CD8-positive, alpha-beta memory T cell (primary cell): ENCODE results near the gene ZNF672. TPM values are rescaled to one million over a fixed set of nuclear protein-coding genes. Genes with fewer than 3 reads are reported as not detected.
A peak's percentile ranks its signal among the peaks of the same experiment; 100 is the strongest.

Experiments used
- CTCF ChIA-PET: fragments of 350-600 bp; sonication (Branson Sonifier 250); formaldehyde crosslinking; loops from one replicate; lab custom pipeline; 2021; ENCODE audit warnings: antibody characterized with exemption; lab: Charles Lee
- POLR2A ChIA-PET: fragments of 350-600 bp; sonication (Branson Sonifier 250); formaldehyde crosslinking; loops from one replicate; lab custom pipeline; 2021; ENCODE audit warnings: antibody characterized with exemption; lab: Charles Lee
- DNase-seq, 5 donors: peaks; one replicate each; pipeline versions ENCODE4 v3.0.0 to v3.0.0-alpha.2; 2020 to 2022; ENCODE audit warnings: mixed read lengths in 1 of 5
- H3K27ac ChIP-seq: one replicate; pipeline ENCODE4 v1.7.0; 2013; ENCODE audit warnings: low read depth, mild to moderate bottlenecking, low read length, moderate library complexity
- H3K27me3 ChIP-seq: 2 replicates; pipeline ENCODE4 v1.7.0; 2013; ENCODE audit warnings: low read length, mild to moderate bottlenecking; ENCODE audit not compliant: insufficient read depth, poor library complexity, severe bottlenecking
- H3K36me3 ChIP-seq: 2 replicates; pipeline ENCODE4 v1.7.0; 2013; ENCODE audit warnings: mild to moderate bottlenecking, low read length, moderate library complexity; ENCODE audit not compliant: insufficient read depth
- H3K4me1 ChIP-seq: 2 replicates; pipeline ENCODE4 v1.7.0; 2013; ENCODE audit warnings: mild to moderate bottlenecking, low read length, moderate library complexity; ENCODE audit not compliant: insufficient read depth
- H3K4me3 ChIP-seq: 2 replicates; pipeline ENCODE4 v1.7.0; 2013; ENCODE audit warnings: mild to moderate bottlenecking, low read length
- H3K9me3 ChIP-seq: 2 replicates; pipeline ENCODE4 v1.7.0; 2013; ENCODE audit warnings: mild to moderate bottlenecking, low read length
- H3K27ac Mint-ChIP-seq, 8 donors: one replicate each; pipeline ENCODE4 v1.8.0; 2020 to 2021; ENCODE audit warnings: mixed read lengths in 8 of 8, mild to moderate bottlenecking in 6 of 8, inconsistent platforms in 3 of 8, moderate library complexity in 3 of 8
- H3K27me3 Mint-ChIP-seq, 2 donors: one replicate each; pipeline ENCODE4 v1.8.0; 2020 to 2021; ENCODE audit warnings: mixed read lengths in 2 of 2, mild to moderate bottlenecking in 1 of 2, moderate library complexity in 1 of 2
- H3K36me3 Mint-ChIP-seq, 3 donors: one replicate each; pipeline ENCODE4 v1.8.0; 2020 to 2021; ENCODE audit warnings: mixed read lengths in 3 of 3, inconsistent platforms in 1 of 3, mild to moderate bottlenecking in 1 of 3
- H3K4me1 Mint-ChIP-seq, 3 donors: one replicate each; pipeline ENCODE4 v1.8.0; 2020 to 2021; ENCODE audit warnings: mixed read lengths in 3 of 3, inconsistent platforms in 1 of 3, mild to moderate bottlenecking in 1 of 3
- H3K4me3 Mint-ChIP-seq, 7 donors: one replicate each; pipeline ENCODE4 v1.8.0; 2020 to 2021; ENCODE audit warnings: mixed read lengths in 7 of 7, mild to moderate bottlenecking in 6 of 7, moderate library complexity in 4 of 7, inconsistent platforms in 2 of 7
- H3K9me3 Mint-ChIP-seq, 5 donors: one replicate each; pipeline ENCODE4 v1.8.0; 2020 to 2022; ENCODE audit warnings: mixed read lengths in 5 of 5, mild to moderate bottlenecking in 3 of 5, moderate library complexity in 2 of 5, inconsistent platforms in 1 of 5
- polyA plus RNA-seq: library from polyadenylated mRNA; unstranded; fragments of 300-500 nt; fragmentation: Illumina TruSeq; gene quantifications from one replicate; pipeline ENCODE4 v1.2.3, GENCODE V29; 2021
- total RNA-seq, 2 experiments: library from RNA; stranded (reverse); gene quantifications; one replicate each; pipeline ENCODE4 v1.2.3, GENCODE V29; 2021

Gene ZNF672
- total and polyA plus RNA-seq, 3 experiments from 2014 or later = 29.6 to 55.2 (median 52.1) TPM

DNA sequence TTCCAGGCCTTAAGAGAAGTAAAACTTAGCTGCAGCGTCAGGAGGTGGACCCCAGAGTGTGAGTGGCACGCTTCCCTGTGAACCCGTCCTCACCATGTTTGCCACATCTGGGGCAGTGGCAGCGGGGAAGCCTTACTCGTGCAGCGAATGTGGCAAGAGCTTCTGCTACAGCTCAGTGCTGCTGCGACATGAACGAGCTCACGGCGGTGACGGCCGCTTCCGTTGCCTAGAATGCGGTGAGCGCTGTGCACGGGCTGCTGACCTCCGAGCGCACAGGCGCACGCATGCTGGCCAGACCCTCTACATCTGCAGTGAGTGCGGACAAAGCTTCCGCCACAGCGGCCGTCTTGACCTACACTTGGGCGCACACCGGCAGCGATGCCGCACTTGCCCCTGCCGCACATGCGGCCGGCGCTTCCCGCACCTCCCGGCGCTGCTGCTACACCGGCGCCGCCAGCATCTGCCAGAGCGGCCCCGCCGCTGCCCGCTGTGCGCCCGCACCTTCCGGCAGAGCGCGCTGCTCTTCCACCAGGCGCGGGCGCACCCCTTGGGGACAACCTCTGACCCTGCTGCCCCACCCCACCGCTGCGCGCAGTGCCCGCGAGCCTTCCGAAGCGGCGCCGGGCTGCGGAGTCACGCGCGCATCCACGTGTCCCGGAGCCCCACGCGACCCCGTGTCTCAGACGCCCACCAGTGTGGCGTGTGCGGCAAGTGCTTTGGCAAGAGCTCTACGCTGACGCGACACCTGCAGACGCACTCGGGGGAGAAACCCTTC, 9.3 kb downstream of the ZNF672 start:
- H3K27ac ChIP-seq = no peak overlapping the region
- ChIA-PET POLR2A (no interaction called here), CTCF (no interaction called here)
- H3K36me3 Mint-ChIP-seq = peaks cover 5 to 68% (median 8%) of the 10 kb centered on the region in 3 donors
- no peaks in the 10 kb centered on the region for H3K9me3 Mint-ChIP-seq
- H3K4me3 Mint-ChIP-seq = no peak overlapping the region
- DNase-seq = peak in 1 of 5 donors; percentile 28
- peaks cover 20% of the 10 kb centered on the region for H3K36me3 ChIP-seq
- H3K4me1 ChIP-seq = peaks cover 2% of the 10 kb centered on the region
- H3K27me3 ChIP-seq = no peaks in the 10 kb centered on the region
- peaks cover 2 to 4% (median 2%) of the 10 kb centered on the region in 3 donors for H3K4me1 Mint-ChIP-seq
- H3K27ac Mint-ChIP-seq = no peak overlapping the region
- no peaks in the 10 kb centered on the region for H3K9me3 ChIP-seq
- no peaks in the 10 kb centered on the region for H3K27me3 Mint-ChIP-seq
- no peak overlapping the region for H3K4me3 ChIP-seq

- H3K4me3 ChIP-seq = no peak overlapping the region
- H3K27me3 Mint-ChIP-seq = no peaks in the 10 kb centered on the region
- peaks cover 20% of the 10 kb centered on the region for H3K36me3 ChIP-seq
- H3K9me3 Mint-ChIP-seq = no peaks in the 10 kb centered on the region
- peaks cover 5 to 65% (median 8%) of the 10 kb centered on the region in 3 donors for H3K36me3 Mint-ChIP-seq
- H3K27me3 ChIP-seq = no peaks in the 10 kb centered on the region
- no peaks in the 10 kb centered on the region for H3K9me3 ChIP-seq
- H3K27ac ChIP-seq = no peak overlapping the region
- H3K27ac Mint-ChIP-seq = peak overlapping the region in 1 of 8 donors; percentile 50
- POLR2A ChIA-PET = no interaction called here
- H3K4me1 ChIP-seq = peaks cover 9% of the 10 kb centered on the region
- peaks cover 0 to under 1% (median 0%) of the 10 kb centered on the region in 3 donors for H3K4me1 Mint-ChIP-seq
- CTCF ChIA-PET = no interaction called here
- DNase-seq = no peak
- H3K4me3 Mint-ChIP-seq = no peak overlapping the region
Observed at GRCh38 chr1:248847956-248848561, 10.0 kb downstream of the ZNF672 start.

- no peaks in the 10 kb centered on the region for H3K27me3 Mint-ChIP-seq
- no peaks in the 10 kb centered on the region for H3K9me3 Mint-ChIP-seq
- Histone ChIP-seq H3K27ac (no peak overlapping the region), H3K4me1 (peaks cover 14% of the 10 kb centered on the region), H3K9me3 (no peaks in the 10 kb centered on the region), H3K27me3 (no peaks in the 10 kb centered on the region), H3K4me3 (no peak overlapping the region), H3K36me3 (peaks cover 20% of the 10 kb centered on the region)
- H3K4me1 Mint-ChIP-seq = no peaks in the 10 kb centered on the region
- no peak for DNase-seq
- H3K4me3 Mint-ChIP-seq = no peak overlapping the region
- H3K27ac Mint-ChIP-seq = peak overlapping the region in 2 of 8 donors; percentile 50 to 80
- CTCF ChIA-PET = no interaction called here
- peaks cover 5 to 63% (median 8%) of the 10 kb centered on the region in 3 donors for H3K36me3 Mint-ChIP-seq
- POLR2A ChIA-PET = no interaction called here
Observed at GRCh38 chr1:248848602-248849001, 10.6 kb downstream of the ZNF672 start.

DNA sequence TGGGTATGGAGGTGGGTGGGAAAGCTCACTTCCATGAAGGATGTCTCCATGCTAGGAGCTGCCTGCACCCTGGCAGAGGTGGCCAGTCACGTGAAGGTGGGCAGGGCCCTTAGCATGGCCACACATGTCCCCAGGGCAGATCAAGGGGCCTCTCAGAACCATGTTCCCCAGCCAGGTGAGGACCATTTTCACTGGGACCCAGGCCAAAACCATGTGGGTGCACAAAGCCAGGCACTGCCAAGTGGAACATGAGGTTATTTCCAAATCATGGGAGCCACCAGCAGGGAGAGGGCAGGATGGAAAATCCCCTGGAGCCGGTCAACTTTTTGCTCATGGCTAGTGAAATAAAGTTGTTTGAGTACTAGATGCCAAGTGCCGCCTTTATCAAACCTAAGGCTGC, 11.1 kb downstream of the ZNF672 start:
- Mint-ChIP-seq H3K4me3 (no peak overlapping the region), H3K27ac (peak overlapping the region in 3 of 8 donors; percentile 4 to 80 (median 52)), H3K9me3 (no peaks in the 10 kb centered on the region), H3K36me3 (peaks cover 5 to 60% (median 8%) of the 10 kb centered on the region in 3 donors), H3K4me1 (no peaks in the 10 kb centered on the region), H3K27me3 (no peaks in the 10 kb centered on the region)
- Histone ChIP-seq H3K27me3 (no peaks in the 10 kb centered on the region), H3K27ac (no peak overlapping the region), H3K36me3 (peaks cover 20% of the 10 kb centered on the region), H3K4me3 (no peak overlapping the region), H3K9me3 (no peaks in the 10 kb centered on the region), H3K4me1 (peaks cover 19% of the 10 kb centered on the region)
- no peak for DNase-seq
- POLR2A ChIA-PET = no interaction called here
- CTCF ChIA-PET = no interaction called here

DNA sequence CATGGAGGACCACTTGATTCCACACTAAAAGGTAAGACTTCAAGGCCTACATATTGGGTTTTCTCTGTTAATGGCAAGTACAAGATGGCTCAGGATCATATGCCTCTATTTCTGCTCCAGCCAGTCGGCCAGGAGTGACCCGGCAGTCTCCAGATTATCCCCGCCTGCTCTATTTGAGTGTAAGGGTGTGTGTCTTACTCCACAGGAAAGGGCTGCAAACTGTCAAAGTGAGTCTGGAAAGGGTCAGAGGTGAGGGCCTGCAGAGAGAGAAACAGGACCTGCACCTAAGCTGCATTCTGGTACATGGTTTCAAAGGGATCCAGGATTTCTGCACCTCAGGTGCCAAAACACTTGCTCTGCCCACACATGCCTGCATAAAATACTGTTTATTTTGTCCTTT, 11.6 kb downstream of the ZNF672 start:
- Histone ChIP-seq H3K4me1 (peaks cover 24% of the 10 kb centered on the region), H3K36me3 (peaks cover 20% of the 10 kb centered on the region), H3K27ac (no peak overlapping the region), H3K27me3 (no peaks in the 10 kb centered on the region), H3K9me3 (no peaks in the 10 kb centered on the region), H3K4me3 (no peak overlapping the region)
- H3K4me1 Mint-ChIP-seq = no peaks in the 10 kb centered on the region
- peak overlapping the region in 2 of 8 donors; percentile 7 to 95 for H3K27ac Mint-ChIP-seq
- no peak for DNase-seq
- no peaks in the 10 kb centered on the region for H3K9me3 Mint-ChIP-seq
- H3K27me3 Mint-ChIP-seq = no peaks in the 10 kb centered on the region
- H3K36me3 Mint-ChIP-seq = peaks cover 5 to 55% (median 8%) of the 10 kb centered on the region in 3 donors
- no peak overlapping the region for H3K4me3 Mint-ChIP-seq
- ChIA-PET CTCF (interaction anchor here (1.3 kb wide), 1 partner anchor 10 kb away, joined by 3 read pairs; no protein-coding TSS in a partner anchor), POLR2A (no interaction called here)

DNA sequence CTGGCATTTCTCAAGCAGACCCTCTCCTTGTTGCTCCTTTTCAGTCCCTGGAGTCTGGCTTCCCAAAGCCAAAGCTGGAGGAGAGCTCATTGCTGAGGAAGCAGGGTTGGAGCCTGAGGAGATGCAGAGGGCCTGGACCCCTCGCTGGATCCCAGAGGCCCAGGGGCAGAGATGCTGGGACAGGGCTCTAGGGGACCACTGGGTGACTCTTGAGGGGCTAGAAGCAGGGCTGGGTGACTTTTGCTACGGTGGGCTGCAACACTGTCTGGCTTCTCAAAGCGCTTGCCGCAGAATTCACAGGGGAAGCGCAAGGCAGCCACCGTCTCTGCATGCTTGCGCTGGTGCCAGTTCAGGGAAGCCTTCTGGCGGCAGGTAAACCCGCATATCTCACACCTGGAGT, 12.1 kb downstream of the ZNF672 start:
- Histone ChIP-seq H3K36me3 (peaks cover 20% of the 10 kb centered on the region), H3K4me3 (no peak overlapping the region), H3K4me1 (peaks cover 29% of the 10 kb centered on the region), H3K27ac (no peak overlapping the region), H3K27me3 (no peaks in the 10 kb centered on the region), H3K9me3 (no peaks in the 10 kb centered on the region)
- Mint-ChIP-seq H3K27me3 (no peaks in the 10 kb centered on the region), H3K36me3 (peaks cover 5 to 51% (median 8%) of the 10 kb centered on the region in 3 donors), H3K4me3 (no peak overlapping the region), H3K27ac (peak overlapping the region in 4 of 8 donors; percentile 1 to 95 (median 16)), H3K4me1 (no peaks in the 10 kb centered on the region), H3K9me3 (no peaks in the 10 kb centered on the region)
- no peak for DNase-seq
- POLR2A ChIA-PET = no interaction called here
- CTCF ChIA-PET = interaction anchor here (1.3 kb wide), 1 partner anchor 11 kb away, joined by 3 read pairs; no protein-coding TSS in a partner anchor

DNA sequence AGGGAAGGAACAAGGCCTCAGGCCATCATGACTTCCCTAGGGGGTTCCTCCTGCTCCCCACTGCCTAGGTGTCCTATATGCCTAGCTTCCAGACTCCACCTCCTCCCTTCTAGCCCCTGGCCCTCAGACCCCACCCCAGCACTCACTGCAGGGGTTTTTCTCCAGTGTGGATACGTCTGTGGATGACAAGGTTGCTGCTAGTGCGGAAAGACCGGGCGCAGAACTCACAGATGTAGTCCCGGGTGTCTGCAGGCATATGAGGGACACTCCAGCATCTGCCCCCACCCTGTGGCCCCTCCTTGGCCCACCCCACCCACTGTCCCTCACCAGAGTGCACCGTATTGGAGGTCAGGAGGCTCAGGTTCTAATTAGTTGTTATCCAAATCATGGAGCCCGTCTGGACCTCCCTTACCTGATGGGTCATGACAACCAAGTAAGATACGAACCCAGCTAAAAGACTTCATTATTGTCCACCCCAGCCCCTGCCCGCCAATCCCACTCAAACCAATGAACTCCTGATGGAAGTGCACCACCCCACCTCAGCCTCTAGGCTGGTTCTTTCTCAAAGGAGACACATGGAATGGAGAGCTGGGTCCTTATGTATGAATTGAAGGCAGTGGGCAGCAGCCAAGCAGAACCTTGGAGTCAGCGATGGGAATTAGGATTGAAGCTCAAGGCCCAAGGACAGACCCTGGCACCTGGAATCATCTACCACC, 12.7 kb downstream of the ZNF672 start:
- ChIA-PET CTCF (interaction anchor here (0.8 to 1.3 kb wide), 2 partner anchors 9 to 12 kb away, joined by 3 to 4 read pairs; no protein-coding TSS in a partner anchor), POLR2A (no interaction called here)
- H3K36me3 Mint-ChIP-seq = peaks cover 5 to 47% (median 7%) of the 10 kb centered on the region in 3 donors
- Histone ChIP-seq H3K27ac (no peak overlapping the region), H3K9me3 (no peaks in the 10 kb centered on the region), H3K27me3 (no peaks in the 10 kb centered on the region), H3K36me3 (peaks cover 15% of the 10 kb centered on the region), H3K4me1 (peaks cover 31% of the 10 kb centered on the region), H3K4me3 (no peak overlapping the region)
- H3K9me3 Mint-ChIP-seq = no peaks in the 10 kb centered on the region
- peaks cover 0 to 1% (median 0%) of the 10 kb centered on the region in 3 donors for H3K4me1 Mint-ChIP-seq
- no peak for DNase-seq
- H3K4me3 Mint-ChIP-seq = no peak overlapping the region
- H3K27ac Mint-ChIP-seq = peak overlapping the region in 1 of 8 donors; percentile 82
- H3K27me3 Mint-ChIP-seq = no peaks in the 10 kb centered on the region
